H1 (cell line): ENCODE data around the gene CIROP.

Experiments used
- CREB1 ChIP-seq: IDR thresholded peaks from 2 replicates; pipeline ENCODE4 v1.6.1; 2012; ENCODE audit warnings: inconsistent platforms
- POLR2A ChIP-seq, 2 experiments: IDR thresholded peaks; 1 replicate in 1 of 2; 2 replicates in 1 of 2; pipeline ENCODE4 v1.6.1; 2011; ENCODE audit warnings: low read depth in 2 of 2, low read length in 2 of 2, mild to moderate bottlenecking in 2 of 2; ENCODE audit errors: control extremely low read depth in 1 of 2
- SIN3A ChIP-seq, 2 experiments: IDR thresholded peaks in 1 of 2; conservative IDR thresholded peaks in 1 of 2; 2 replicates each; pipeline ENCODE4 v1.6.1; 2011 to 2012; ENCODE audit warnings: low read length in 2 of 2, improper control_type of control experiment in 1 of 2, low read depth in 1 of 2, mild to moderate bottlenecking in 1 of 2
- TAF1 ChIP-seq: IDR thresholded peaks from 2 replicates; pipeline ENCODE4 v1.6.1; 2011; ENCODE audit warnings: mild to moderate bottlenecking, low read depth, low read length
- TAF7 ChIP-seq: optimal IDR thresholded peaks from 2 replicates; pipeline ENCODE3; 2011; ENCODE audit warnings: low read depth, mild to moderate bottlenecking, inconsistent platforms, low read length, moderate library complexity, borderline replicate concordance
- TF ChIP-seq, protein P1 (sequence below), 3 experiments: IDR thresholded peaks; 1 replicate in 2 of 3; 2 replicates in 1 of 3; pipeline versions ENCODE4 v1.5.1 to v1.6.1; 2011; ENCODE audit warnings: low read length in 3 of 3, mild to moderate bottlenecking in 3 of 3, inconsistent platforms in 2 of 3, low read depth in 1 of 3, moderate library complexity in 1 of 3; ENCODE audit not compliant: insufficient read depth in 1 of 3; ENCODE audit errors: control extremely low read depth in 1 of 3

DNA sequence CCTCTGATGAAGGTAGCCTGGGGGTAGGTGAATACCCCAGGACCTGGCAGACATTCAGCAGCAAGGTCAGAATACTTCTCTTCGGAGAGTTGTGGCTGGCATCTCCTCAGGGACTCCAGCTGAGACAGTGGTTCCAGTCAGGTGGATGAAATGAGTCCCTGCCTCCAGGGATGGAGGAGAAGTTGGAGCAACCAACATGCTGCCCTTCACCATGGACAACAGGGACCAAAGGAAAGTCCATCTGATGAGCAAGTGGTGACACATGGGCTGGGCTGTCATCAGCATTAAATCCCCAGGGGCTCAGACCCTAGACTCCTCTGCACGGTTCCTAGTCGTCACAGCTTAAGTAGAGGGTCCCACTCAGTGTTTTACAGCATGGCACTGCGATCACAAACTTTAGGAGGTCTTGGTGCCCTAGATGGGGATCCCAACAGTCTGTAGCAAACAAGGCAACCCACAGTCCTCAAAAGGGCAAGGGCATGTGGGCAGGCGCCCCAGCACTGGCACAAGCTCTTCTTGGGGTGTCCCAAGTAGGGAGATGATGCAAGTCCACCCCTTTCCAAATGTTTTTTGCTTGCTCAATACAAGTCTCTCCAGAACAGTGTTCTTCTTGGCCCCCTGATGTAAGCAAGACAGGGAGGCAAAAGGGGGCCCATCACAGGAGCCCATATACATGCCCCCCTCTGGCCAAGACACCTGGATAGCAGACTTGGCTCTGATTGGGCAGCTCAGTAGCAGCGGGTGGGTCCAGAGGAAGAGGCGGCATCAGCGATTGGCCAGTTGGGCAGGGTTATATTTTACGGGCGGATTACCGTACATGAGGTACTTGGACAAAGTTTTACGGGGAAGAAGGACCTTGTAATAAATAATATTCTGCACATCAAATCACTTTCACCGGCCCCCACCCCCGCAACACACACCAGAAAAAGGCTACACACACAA, 36.7 kb downstream of the CIROP start:
- TF ChIP-seq CREB1 (no peak), TAF7 (no peak), SIN3A (conservative IDR thresholded peaks at IDR 0.05 in 1 of 2, IDR thresholded peaks at IDR 0.05 in 1 of 2; ENCODE audit: low read depth in 1 of 2, low read length in 2 of 2) (no peak), POLR2A (IDR thresholded peaks at IDR 0.05; ENCODE audit: control extremely low read depth in 1 of 2, low read depth in 2 of 2, low read length in 2 of 2) (no peak), TAF1 (no peak)
- TF ChIP-seq, protein P1, sequence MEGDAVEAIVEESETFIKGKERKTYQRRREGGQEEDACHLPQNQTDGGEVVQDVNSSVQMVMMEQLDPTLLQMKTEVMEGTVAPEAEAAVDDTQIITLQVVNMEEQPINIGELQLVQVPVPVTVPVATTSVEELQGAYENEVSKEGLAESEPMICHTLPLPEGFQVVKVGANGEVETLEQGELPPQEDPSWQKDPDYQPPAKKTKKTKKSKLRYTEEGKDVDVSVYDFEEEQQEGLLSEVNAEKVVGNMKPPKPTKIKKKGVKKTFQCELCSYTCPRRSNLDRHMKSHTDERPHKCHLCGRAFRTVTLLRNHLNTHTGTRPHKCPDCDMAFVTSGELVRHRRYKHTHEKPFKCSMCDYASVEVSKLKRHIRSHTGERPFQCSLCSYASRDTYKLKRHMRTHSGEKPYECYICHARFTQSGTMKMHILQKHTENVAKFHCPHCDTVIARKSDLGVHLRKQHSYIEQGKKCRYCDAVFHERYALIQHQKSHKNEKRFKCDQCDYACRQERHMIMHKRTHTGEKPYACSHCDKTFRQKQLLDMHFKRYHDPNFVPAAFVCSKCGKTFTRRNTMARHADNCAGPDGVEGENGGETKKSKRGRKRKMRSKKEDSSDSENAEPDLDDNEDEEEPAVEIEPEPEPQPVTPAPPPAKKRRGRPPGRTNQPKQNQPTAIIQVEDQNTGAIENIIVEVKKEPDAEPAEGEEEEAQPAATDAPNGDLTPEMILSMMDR (IDR thresholded peaks at IDR 0.05; ENCODE audit: control extremely low read depth in 1 of 3, insufficient read depth in 1 of 3, low read depth in 1 of 3, low read length in 3 of 3) = no peak
